ENCODE measurements around the gene ADAMTSL4.

ADAMTSL4 gene

DNA sequence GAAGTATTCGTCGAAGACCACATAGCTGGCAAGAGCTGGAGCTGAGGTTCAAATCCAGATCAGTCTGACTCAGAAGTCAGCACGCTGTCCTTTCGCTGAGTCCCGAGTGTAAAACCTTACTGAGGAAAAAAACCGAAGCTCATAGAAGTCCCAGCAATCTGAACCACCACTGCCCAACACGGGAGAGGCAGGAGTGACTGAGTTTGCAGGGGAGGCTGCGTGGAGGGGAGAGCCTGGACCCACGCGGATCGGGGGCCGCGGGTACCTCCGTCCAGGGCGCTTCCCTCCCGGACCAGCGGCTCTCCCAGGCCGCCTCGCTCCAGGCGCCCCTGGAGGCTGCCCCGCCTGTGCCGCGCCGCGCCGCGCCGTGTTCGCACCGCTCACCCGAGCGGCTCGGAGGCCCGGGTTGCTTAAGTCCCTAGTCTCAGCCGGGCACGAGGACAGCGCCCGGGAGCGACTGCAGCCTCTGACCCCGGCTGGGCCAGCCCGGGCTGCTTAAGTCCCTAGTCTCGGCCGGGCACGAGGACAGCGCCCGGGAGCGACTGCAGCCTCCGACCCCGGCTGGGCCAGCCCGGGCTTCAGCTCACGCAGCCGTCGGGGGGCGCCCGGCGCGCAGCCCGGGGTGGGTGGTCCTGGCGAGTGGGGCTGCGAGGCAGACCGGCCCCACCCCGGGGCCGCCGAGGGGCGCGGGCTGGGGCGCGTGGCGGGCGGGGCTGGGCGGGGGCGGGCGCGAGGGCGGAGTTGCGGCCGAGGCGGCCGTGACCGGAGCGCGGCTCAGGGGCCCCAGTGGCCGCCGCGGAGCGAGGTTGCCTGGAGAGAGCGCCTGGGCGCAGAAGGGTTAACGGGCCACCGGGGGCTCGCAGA lies at the start of gene ADAMTSL4:
TSS of gene ADAMTSL4 (plus strand) at position 777 of the 864 bp plus-strand sequence. CDS start 2,881 bp downstream, outside the sequence.
- no peak for DNase-seq (ENCODE audit: low read depth in 3 of 3)

DNA sequence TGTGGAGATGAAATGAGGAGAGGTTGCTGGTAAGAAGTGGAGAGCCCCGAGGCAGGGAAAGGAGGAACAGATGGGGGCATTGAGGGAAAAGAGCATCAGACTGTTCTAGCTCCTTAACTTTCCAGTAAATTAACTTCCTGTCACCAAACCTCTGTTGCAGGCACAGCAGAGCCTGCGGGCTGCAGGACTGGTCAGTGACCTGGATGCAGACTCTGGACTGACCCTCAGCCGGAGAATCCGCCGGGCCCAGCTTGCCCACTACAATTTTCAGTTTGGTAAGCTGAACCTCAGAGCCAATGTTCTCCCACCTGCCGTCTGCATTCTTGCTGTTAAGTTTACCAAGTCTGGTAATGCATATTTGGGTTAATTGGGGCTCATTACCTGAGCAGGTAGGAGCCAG lies 43.8 kb upstream of the ADAMTSL4 start:
- no peak for DNase-seq (ENCODE audit: low read depth in 3 of 3)

DNA sequence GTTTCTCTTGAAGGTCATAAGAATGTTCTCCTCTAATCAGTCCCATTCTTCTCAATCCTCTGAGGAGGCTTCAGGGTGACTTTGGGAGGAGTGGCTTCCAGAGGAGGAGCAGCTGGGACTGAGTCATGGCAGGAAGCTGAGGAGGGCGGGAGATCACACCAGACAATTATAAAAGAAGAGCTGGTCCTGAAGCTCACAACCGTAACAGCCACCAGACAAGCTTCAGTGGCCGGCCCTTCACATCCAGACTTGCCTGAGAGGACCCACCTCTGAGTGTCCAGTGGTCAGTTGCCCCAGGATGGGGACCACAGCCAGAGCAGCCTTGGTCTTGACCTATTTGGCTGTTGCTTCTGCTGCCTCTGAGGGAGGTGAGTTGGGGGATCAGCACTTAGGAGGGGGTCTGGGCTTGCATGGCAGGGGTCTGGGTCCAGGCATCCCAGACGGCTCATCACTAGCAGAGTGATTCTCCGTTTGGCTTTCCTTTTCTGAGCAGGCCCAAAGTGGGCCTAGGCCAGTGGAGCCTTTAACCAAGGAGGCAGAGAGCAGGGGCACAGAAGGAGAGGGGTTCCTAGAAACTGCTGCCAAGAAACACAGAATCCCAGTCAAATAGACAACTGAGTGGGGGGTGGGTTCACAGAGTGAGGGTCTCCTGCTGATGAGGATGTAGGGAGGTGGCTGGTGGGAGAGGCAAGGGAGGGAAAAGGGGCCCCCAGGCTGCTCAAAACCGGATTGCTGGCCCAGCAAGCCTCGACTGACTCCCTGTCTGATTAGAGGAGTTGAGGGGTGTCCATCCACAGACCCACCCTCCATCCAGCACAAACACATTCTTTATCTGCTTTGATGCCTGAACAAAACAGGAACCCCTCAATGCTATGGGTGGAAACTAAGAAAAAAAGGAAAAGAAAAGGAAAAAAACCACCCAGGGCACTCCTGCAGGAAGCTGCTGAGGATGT lies 41.0 kb upstream of the ADAMTSL4 start, which contains the start of gene ECM1:
TSS of gene ECM1 (plus strand) at position 198 of the 953 bp plus-strand sequence. CDS start at position 299, 101 bp downstream.
- DNase-seq (ENCODE audit: low read depth in 3 of 3) = no peak

DNA sequence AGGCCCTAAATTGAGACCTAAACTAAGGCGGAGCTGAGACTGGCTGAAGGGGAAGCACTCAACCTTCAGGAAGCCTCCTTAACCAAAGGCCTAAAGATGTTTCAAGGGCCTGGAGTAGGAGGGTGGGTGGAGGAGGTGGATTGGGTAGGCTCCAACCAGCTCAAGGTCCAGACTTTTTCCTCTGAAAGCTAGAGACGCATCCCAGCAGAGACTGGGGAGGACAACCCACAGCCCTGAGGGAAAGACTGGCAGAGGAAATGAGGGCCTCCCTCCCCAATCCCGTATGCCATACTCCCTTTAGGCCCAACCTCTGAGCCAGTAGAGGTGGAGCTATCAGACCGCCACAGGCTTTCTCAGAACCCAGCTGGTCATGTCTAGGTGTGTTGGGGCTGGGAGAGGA lies 40.2 kb upstream of the ADAMTSL4 start:
- DNase-seq (ENCODE audit: low read depth in 3 of 3) = no peak

DNA sequence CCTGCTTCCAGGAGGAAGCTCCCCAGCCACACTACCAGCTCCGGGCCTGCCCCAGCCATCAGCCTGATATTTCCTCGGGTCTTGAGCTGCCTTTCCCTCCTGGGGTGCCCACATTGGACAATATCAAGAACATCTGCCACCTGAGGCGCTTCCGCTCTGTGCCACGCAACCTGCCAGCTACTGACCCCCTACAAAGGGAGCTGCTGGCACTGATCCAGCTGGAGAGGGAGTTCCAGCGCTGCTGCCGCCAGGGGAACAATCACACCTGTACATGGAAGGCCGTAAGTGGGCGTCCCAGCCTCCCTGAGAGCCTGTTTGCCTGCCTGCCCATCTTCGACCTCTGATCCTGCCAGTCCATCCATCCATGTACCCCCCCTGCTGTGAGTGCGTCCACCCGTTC lies 37.7 kb upstream of the ADAMTSL4 start:
- no peak for DNase-seq (ENCODE audit: low read depth in 3 of 3)

DNA sequence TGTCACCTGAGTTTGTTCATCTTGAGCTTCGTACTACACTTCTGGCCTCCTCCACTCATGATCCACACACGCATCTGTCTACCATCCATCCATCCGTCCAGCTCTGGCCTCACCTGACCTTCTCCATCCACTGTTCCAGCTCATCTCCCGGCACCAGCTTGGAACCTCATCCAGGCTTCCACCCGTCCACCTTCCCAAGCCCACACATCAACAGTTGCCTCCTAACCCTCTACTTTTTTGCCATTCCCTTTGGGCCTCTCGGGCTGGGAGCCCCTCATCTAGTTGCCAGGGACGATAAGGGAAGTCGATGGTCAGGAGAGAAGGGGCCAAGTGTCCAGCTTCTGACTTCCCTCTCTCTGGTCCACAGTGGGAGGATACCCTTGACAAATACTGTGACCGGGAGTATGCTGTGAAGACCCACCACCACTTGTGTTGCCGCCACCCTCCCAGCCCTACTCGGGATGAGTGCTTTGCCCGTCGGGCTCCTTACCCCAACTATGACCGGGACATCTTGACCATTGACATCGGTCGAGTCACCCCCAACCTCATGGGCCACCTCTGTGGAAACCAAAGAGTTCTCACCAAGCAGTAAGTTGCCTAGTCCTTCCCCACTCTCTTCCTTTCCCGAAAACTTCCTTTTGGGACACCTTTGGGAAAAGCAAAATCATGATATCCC lies 37.1 kb upstream of the ADAMTSL4 start:
- no peak for DNase-seq (ENCODE audit: low read depth in 3 of 3)

DNA sequence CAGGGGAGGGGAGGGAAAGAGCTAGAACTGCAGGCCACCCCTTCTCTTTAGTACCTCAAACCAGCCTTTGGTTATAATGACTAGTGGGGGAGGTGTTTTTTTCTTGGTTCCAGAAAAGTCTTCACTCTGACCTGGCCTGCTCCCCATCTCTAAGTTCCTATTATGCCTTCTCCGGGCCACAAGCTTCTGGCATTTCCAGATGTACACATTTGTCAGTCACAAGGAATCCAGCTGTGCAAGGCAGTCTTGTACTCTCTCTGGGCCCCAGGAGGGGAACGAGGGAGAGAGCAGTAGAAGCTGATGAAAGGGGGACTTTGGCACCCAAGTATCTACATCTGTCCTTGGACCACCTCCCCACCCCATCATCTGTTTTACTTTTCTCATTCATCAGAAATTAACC lies 36.4 kb upstream of the ADAMTSL4 start:
- no peak for DNase-seq (ENCODE audit: low read depth in 3 of 3)

DNA sequence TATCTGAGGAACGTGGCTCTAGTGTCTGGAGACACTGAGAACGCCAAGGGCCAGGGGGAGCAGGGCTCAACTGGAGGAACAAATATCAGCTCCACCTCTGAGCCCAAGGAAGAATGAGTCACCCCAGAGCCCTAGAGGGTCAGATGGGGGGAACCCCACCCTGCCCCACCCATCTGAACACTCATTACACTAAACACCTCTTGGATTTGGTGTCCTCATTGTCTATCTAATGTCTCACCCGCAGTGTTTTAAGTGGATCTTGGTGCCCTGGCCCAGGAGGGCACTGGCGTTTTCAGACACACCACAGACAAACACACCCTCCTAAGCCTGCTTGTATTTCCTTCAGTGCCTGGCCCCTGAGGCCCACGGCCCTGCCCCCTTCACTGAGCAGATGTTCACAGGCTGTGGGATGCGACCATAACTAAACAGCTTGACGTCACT lies 35.8 kb upstream of the ADAMTSL4 start:
- no peak for DNase-seq (ENCODE audit: low read depth in 3 of 3)

DNA sequence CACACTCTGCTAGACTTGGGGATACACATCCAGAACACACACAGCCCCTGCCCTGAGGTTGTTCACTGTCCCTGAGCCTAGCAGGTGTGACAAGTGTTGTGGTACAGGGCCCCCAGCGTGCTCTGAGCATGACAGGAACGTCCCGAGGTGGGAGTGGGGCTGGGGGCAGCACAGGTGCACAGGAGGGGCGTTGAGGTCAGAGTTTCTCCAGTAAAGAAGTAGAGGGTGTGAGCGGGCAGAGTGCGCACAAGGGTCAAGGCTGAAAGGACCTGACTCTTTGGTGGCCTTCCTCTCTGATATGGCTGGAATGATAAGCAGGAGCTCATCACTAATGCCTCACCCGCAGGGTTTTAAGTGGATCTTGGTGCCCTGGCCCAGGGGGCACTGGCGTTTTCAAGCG lies 34.9 kb upstream of the ADAMTSL4 start:
- DNase-seq (ENCODE audit: low read depth in 3 of 3) = no peak

DNA sequence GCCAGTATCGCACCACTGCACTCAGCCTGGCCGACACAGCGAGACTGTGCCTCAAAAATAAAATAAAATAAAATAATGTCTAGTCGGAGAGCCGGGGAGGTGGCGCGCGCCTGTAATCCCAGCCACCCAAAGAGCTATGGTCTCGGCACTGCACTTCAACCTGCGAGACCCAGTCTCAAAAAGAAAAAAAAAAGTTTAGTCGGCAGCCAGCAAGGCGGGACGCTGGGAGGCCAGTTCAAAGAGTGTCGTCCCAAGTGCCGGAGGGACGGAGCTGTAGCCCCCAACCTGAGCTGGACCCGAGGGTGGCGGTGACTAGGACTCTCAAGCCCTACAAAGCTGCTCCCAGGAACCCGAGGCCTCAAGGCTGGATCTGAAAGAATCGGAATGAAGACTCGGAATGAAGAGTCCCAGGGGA lies 34.3 kb upstream of the ADAMTSL4 start:
- DNase-seq (ENCODE audit: low read depth in 3 of 3) = peak in 1 of 3 experiments; percentile 11

DNA sequence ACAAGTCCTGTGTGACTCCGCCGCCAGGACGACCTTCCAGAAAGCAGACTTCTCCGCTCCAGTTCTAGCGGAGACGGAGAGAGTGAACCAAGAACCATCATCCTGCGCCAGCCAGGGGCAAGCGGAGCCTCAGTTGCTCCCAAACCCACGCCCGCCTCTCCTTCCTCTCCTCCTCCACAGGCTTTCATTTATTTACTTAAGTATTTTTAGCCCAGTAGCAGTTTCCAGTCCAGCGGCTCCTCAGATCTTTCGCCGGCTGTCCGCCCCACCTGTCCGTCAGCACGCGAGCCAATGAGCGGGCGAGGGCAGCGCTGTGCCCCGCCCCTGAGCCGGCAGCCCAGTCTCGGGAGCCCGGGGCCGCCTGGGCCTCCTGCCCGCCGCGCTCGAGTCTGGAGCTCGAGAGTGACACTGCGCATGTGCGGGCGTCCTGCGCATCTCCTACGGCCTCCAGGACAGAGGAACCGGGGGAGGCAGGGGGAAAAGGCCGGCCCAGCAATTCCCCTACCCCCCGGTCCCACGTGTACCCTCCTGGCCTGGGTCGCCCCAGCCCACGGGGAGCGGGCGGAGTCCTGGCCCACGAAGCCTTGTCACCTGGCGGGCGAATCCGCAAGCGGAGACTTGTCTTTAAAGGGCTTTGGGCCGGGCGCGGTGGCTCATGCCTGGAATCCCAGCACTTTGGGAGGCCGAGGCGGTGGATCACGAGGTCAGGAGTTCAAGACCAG lies 33.7 kb upstream of the ADAMTSL4 start, which contains the start of gene FALEC:
TSS of gene FALEC (plus strand) at position 425 of the 722 bp plus-strand sequence.
- DNase-seq (ENCODE audit: low read depth in 3 of 3) = peak; percentile 79 to 86 (median 84)

DNA sequence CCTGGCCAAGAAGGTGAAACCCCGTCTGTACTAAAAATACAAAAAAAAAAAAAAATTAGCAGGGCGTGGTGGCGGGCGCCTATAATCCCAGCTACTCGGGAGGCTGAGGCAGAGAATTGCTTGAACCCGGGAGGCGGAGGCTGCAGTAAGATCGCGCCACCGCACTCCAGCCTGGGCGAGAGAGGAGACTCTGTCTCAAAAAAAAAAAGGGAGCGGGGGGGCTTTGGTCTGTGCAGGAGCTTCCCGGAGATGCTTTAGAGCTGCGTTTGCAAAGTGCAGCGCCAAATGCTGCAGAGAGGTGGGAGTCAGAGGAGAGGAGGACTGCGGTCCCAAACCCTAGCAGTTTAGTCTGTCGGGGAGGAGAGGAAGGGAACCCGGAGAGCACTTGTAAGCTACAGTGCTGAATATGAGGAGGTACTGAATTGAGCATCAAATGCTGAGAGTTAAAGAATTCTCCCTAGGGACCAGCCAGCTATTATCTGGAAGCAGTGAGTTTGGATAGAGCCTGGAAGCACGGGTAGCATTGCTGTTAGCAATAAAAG lies 33.1 kb upstream of the ADAMTSL4 start:
- DNase-seq (ENCODE audit: low read depth in 3 of 3) = peak in 1 of 3 experiments; percentile 8

DNA sequence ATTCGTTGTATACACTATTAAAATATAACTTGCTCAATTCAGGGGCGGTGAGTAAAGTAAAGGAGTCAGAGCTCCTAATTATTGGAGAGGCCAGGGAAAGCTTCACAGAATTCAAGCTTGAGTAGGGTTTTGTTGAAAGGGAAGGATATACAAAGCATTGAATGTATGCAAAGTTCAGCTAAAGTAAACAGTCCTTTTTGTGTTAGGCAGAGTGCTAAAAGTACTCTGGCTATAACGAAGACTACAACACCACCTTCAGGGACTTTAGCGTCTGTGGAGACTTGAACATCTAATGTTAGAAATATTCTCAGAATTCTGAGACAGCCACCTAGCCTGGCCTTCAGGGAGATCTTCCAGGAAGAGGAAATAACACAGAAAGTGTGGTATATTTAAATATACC lies 32.6 kb upstream of the ADAMTSL4 start:
- DNase-seq (ENCODE audit: low read depth in 3 of 3) = no peak

DNA sequence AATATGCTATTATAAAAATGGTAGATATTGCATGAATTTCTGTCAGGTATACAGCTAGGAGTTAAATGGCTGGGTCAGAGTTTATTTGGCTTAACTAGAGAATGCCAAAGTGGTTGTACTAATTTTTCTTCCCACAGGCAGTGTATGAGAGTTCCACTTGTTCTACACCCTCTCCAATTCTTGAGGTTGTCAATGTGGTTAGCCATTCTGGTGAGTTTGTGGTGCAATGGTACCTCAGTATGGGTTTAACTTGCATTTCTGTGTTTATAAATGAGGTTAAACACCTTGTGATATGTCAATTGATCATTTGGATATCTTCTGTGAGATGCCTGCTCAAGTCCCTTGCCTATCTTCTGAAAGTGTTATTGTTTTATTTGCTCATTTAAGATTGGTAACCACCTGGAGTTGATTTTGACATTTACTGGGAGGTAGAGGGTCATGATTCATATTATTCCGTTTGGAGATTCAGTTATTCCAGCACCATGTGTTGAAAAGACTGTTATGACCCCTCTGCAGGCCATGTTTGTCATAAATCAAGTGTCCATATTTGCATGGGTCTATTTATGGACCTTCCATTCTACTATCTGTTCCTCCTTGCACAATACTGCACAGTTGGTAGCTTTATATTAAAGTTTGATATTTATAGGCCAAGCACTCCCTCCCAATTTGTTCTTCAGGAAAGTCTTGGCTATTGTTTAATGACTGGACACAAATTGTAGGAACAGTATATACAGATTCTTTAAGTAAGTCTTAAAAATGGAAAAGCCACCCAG lies 27.8 kb upstream of the ADAMTSL4 start:
- DNase-seq (ENCODE audit: low read depth in 3 of 3) = no peak

DNA sequence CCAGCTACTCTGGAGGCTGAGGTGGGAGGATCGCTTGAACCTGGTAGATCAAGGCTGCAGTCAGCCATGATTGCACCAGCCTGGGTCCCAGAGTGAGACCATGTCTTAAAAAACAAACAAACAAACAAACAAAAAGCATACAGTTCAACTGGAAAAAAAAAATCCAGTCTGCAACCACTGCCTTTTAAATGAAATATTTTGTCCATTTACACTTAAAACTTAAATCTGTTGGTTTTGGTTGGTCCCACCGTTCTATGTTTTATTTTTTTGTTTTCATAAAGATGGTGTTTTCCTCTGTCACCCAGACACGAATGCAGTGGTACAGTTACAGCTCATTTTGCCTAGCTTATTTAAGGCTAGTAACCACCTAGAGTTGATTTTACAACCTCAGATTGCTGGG lies 23.9 kb upstream of the ADAMTSL4 start:
- no peak for DNase-seq (ENCODE audit: low read depth in 3 of 3)

DNA sequence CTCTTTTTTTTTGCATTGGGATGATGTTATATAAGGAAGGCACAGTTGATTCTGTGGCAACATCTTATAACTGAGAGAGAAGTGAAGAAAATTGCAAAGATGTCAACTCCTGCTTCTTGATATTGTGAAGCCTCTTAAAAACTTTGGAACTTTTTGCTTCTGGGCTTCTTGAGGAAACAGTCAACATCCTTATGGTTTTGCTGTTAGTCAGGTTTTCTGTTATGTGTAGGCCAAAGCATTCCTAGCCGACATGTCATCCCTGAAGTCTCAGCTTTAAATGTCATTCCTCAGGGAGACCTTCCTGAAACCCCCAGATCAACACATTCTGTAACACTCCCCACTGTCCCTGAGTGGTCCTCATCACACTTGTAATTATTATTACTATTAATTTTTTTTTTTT lies 21.0 kb upstream of the ADAMTSL4 start:
- DNase-seq (ENCODE audit: low read depth in 3 of 3) = no peak

DNA sequence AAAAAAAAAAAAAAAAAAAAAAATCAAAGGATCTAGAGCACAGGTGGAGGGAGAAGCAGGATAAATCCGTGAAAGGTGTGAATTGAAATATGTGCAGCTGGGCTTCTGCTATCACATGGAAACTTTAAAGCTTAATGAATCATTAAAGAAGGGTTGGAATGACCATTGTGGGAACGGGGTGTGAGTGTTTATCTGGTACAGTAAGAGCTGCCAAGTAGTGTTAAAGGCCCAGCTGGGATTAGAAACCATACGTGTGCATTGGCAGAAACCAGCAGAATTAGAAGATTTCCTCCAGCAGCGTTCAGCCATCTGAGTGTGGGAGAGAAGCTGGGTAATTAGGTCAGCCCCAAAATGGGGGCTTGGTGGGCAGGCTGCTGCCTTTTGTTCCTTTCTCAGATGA lies 20.2 kb upstream of the ADAMTSL4 start:
- DNase-seq (ENCODE audit: low read depth in 3 of 3) = no peak

DNA sequence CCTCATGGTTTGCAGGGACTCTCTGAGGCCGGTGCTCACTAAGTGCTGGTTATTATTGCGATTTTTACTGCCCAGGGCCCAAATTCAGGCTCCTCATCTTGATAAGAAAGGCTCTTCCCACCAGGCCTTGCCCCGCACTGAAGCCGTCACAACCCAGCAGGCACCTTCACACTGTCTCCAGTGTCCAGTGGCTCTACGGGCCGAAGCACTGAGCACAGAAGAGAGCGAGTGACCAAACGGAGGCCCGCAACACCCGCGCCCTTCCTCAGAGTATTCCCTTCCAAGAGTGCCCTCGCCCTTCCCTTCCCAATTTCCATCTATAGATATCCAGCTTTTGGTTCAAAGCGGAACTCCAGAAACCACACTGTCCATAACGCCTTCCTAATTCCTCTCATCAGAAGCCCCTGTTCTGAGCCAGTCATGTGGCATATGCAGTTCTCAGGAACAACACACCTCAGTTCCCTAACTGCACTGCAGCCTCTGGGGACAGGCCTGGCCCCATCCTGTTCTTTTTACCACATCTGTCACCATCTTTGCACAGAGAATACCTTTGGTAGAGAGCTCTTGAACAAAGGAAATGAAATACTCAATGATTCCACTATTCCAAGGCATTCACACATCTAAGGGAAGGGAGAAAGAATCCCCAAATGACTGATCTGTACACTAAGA lies 18.6 kb upstream of the ADAMTSL4 start:
- no peak for DNase-seq (ENCODE audit: low read depth in 3 of 3)

DNA sequence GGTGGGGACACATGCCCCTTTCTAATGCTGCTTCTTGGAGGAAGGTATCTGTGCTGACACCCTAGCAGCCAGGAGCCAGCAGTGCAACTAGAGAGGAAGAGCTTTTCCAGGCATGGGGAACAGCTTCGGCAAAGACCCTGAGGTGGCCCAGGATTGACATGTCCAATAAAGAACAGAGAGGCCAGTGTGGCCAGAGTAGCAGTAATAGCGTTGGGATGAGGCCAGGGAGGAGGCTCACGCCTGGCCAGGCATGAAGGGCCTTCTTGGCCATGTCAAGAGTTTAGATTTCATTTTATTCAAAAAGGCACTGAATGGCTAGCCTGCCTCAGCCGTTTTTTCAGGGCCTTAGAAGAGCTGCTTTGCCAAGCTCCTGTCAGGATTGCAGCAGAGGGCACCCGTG lies 16.3 kb upstream of the ADAMTSL4 start:
- no peak for DNase-seq (ENCODE audit: low read depth in 3 of 3)
